Stimulated activated CD4-positive, alpha-beta T cell treated with anti-CD3 and anti-CD28 coated beads, Interleukin-12 subunit alpha, Interleukin-12 subunit beta, amount 100 ng/mL, for 48 hours (primary cell): ENCODE results near the gene LRRC46.
A peak's percentile ranks its signal among the peaks of the same experiment; 100 is the strongest.

Experiments used
- DNase-seq, 3 donors: peaks; one replicate each; pipeline ENCODE4 v3.0.0-alpha.2; 2020; ENCODE audit warnings: low read depth in 2 of 3, low spot score in 1 of 3

Gene LRRC46

GRCh38 chr17:47829870-47830269 is 1.6 kb upstream of the LRRC46 start:
- no peak for DNase-seq

- no peak for DNase-seq
Observed at GRCh38 chr17:47830396-47831002, 971 bp upstream of the LRRC46 start.

- DNase-seq: no peak
Observed at GRCh38 chr17:47831934-47832327, 461 bp downstream of the LRRC46 start.

- no peak for DNase-seq
Observed at GRCh38 chr17:47834756-47835155, 3.3 kb downstream of the LRRC46 start.

GRCh38 chr17:47836601-47837000 is 5.1 kb downstream of the LRRC46 start:
- DNase-seq: no peak

- DNase-seq: no peak
Observed at GRCh38 chr17:47837401-47838039, 6.0 kb downstream of the LRRC46 start.

- DNase-seq: no peak
Observed at GRCh38 chr17:47838636-47839035, 7.2 kb downstream of the LRRC46 start.

- DNase-seq: no peak
Observed at GRCh38 chr17:47839071-47839470, 7.6 kb downstream of the LRRC46 start.

GRCh38 chr17:47840001-47840741 is 8.7 kb downstream of the LRRC46 start:
- no peak for DNase-seq

- DNase-seq: peak; percentile 83 to 92 (median 86)
Observed at GRCh38 chr17:47840742-47841487, 9.4 kb downstream of the LRRC46 start, which contains the start of gene SCRN2. TSS of gene SCRN2 (minus strand) at chr17:47841273. CDS start at chr17:47840843, 430 bp downstream.

GRCh38 chr17:47841488-47842291 is 10.2 kb downstream of the LRRC46 start:
- DNase-seq: no peak

- no peak for DNase-seq
Observed at GRCh38 chr17:47843391-47843730, 11.9 kb downstream of the LRRC46 start.

- DNase-seq: no peak
Observed at GRCh38 chr17:47844227-47844626, 12.8 kb downstream of the LRRC46 start.

- no peak for DNase-seq
Observed at GRCh38 chr17:47844814-47845715, 13.6 kb downstream of the LRRC46 start.

- DNase-seq: no peak
Observed at GRCh38 chr17:47845716-47846075, 14.2 kb downstream of the LRRC46 start.

- DNase-seq: no peak
Observed at GRCh38 chr17:47846716-47847340, 15.4 kb downstream of the LRRC46 start.

GRCh38 chr17:47847341-47848197 is 16.1 kb downstream of the LRRC46 start:
- no peak for DNase-seq

GRCh38 chr17:47848198-47848513 is 16.7 kb downstream of the LRRC46 start:
- DNase-seq: no peak

- DNase-seq: no peak
Observed at GRCh38 chr17:47850373-47850691, 18.9 kb downstream of the LRRC46 start.
